ENCODE results near the gene GUSB.
"Not testable (repeated sequence)": the region's sequence is repeated elsewhere in the genome, so short reads cannot be mapped to it uniquely, and the experiment has no call there.

GUSB gene

GRCh38 chr7:65974876-65975275, 7.1 kb downstream of the GUSB start:
- no peak for DNase-seq

- no peak for DNase-seq
These were observed 7.7 kb downstream of the GUSB start for GRCh38 chr7:65974191-65974801.

- no peak for DNase-seq
These were observed 9.0 kb downstream of the GUSB start for GRCh38 chr7:65972976-65973375.

- DNase-seq: no peak
These were observed 11.0 kb downstream of the GUSB start for GRCh38 chr7:65971021-65971420.

GRCh38 chr7:65968256-65969185, 13.5 kb downstream of the GUSB start:
- DNase-seq: no peak

GRCh38 chr7:65967361-65968155, 14.5 kb downstream of the GUSB start:
- DNase-seq: no peak

GRCh38 chr7:65966146-65966545, 15.9 kb downstream of the GUSB start:
- DNase-seq: no peak

GRCh38 chr7:65964671-65965070, 17.3 kb downstream of the GUSB start:
- DNase-seq: not testable (repeated sequence)

GRCh38 chr7:65962033-65962432, 20.0 kb downstream of the GUSB start:
- no peak for DNase-seq

GRCh38 chr7:65960351-65961074, 21.5 kb downstream of the GUSB start:
- no peak for DNase-seq

- no peak for DNase-seq
These were observed 26.3 kb downstream of the GUSB start for GRCh38 chr7:65955718-65956117.

- DNase-seq: no peak
These were observed 28.0 kb downstream of the GUSB start for GRCh38 chr7:65953890-65954450.

- no peak for DNase-seq
These were observed 28.9 kb downstream of the GUSB start for GRCh38 chr7:65953001-65953720.

- no peak for DNase-seq
These were observed 30.0 kb downstream of the GUSB start for GRCh38 chr7:65951837-65952578.

- no peak for DNase-seq
These were observed 35.1 kb downstream of the GUSB start for GRCh38 chr7:65946904-65947303.

GRCh38 chr7:65945787-65946186, 36.2 kb downstream of the GUSB start:
- not testable (repeated sequence) for DNase-seq

- no peak for DNase-seq
These were observed 43.6 kb downstream of the GUSB start for GRCh38 chr7:65938336-65938895.

GRCh38 chr7:65937296-65937695, 44.7 kb downstream of the GUSB start:
- DNase-seq: no peak

- DNase-seq: no peak
These were observed 50.3 kb downstream of the GUSB start for GRCh38 chr7:65931685-65932084.

Data from DMS153 (cell line).